ENCODE data around the gene DIS3L2. TPM values are rescaled to one million over a fixed set of nuclear protein-coding genes. Genes with fewer than 3 reads are reported as not detected.

The DIS3L2 gene
- total and polyA plus RNA-seq, 2 of the 4 experiments (the other 2 are of a cell fraction) = 14.7 to 19.2 TPM

DNA sequence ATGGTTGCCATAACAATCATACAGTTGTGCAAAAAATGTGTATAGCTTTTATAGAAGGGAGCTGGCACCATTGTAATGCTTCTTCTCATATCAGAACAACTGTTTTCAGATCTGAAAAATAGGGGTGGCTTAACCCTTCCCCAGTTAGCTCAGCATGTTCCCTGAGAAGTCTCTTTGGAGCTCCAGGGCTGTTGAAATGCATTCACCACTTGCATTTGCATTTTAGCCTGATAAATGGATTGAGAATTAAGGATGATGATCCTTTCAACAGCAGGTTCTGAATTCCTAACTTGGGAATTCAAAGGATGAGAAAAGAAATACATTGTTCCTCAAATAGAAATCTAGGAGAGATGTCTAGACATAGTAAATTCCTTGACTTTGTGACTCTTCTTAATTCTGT is 235.3 kb downstream of the DIS3L2 start:
- H4K8ac ChIP-seq (ENCODE audit: low read depth in 2 of 2, low read length in 2 of 2) = no peak overlapping the region
- no peak overlapping the region for H2AFZ ChIP-seq (replicated peaks; ENCODE audit: low read length, poor library complexity)
- CTCF ChIA-PET = interaction anchor here (1.0 kb wide), 1 partner anchor 12 kb away, joined by 3 read pairs; no protein-coding TSS in a partner anchor
- H3K4me2 ChIP-seq (ENCODE audit: low read depth, low read length) = no peak overlapping the region
- H3K56ac ChIP-seq (ENCODE audit: extremely low read depth, insufficient read depth, low read length) = no peak overlapping the region
- no peaks in the 10 kb centered on the region for H4K20me1 ChIP-seq (ENCODE audit: insufficient read depth, low read length)
- H3K9me1 ChIP-seq (ENCODE audit: insufficient read depth, low read length) = no peaks in the 10 kb centered on the region
- TF ChIP-seq SMC3 (IDR thresholded peaks at IDR 0.05; ENCODE audit: low read depth, low read length) = no peak
- TF ChIP-seq, protein P1, sequence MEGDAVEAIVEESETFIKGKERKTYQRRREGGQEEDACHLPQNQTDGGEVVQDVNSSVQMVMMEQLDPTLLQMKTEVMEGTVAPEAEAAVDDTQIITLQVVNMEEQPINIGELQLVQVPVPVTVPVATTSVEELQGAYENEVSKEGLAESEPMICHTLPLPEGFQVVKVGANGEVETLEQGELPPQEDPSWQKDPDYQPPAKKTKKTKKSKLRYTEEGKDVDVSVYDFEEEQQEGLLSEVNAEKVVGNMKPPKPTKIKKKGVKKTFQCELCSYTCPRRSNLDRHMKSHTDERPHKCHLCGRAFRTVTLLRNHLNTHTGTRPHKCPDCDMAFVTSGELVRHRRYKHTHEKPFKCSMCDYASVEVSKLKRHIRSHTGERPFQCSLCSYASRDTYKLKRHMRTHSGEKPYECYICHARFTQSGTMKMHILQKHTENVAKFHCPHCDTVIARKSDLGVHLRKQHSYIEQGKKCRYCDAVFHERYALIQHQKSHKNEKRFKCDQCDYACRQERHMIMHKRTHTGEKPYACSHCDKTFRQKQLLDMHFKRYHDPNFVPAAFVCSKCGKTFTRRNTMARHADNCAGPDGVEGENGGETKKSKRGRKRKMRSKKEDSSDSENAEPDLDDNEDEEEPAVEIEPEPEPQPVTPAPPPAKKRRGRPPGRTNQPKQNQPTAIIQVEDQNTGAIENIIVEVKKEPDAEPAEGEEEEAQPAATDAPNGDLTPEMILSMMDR (conservative IDR thresholded peaks at IDR 0.05; ENCODE audit: low read depth, low read length) = no peak
- no peak for TF ChIP-seq NFE2L2 (IDR thresholded peaks at IDR 0.05; ENCODE audit: low read depth, low read length)
- no peak for TF ChIP-seq CHD1 (IDR thresholded peaks at IDR 0.05; ENCODE audit: low read depth, low read length)
- TF ChIP-seq, protein P2, sequence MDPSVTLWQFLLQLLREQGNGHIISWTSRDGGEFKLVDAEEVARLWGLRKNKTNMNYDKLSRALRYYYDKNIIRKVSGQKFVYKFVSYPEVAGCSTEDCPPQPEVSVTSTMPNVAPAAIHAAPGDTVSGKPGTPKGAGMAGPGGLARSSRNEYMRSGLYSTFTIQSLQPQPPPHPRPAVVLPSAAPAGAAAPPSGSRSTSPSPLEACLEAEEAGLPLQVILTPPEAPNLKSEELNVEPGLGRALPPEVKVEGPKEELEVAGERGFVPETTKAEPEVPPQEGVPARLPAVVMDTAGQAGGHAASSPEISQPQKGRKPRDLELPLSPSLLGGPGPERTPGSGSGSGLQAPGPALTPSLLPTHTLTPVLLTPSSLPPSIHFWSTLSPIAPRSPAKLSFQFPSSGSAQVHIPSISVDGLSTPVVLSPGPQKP (IDR thresholded peaks at IDR 0.05; ENCODE audit: borderline replicate concordance, low read depth, low read length) = no peak
- TF ChIP-seq POLR2A (IDR thresholded peaks at IDR 0.05; ENCODE audit: low read depth, low read length) = no peak
- TF ChIP-seq MAFK (IDR thresholded peaks at IDR 0.05; ENCODE audit: low read depth, low read length) = no peak
- TF ChIP-seq BHLHE40 (IDR thresholded peaks at IDR 0.05; ENCODE audit: low read depth, low read length) = no peak
- no peak for TF ChIP-seq RAD21 (IDR thresholded peaks at IDR 0.05; ENCODE audit: low read length)
- TF ChIP-seq RFX5 (IDR thresholded peaks at IDR 0.05; ENCODE audit: low read depth, low read length) = no peak
- no peak for TF ChIP-seq FOS (IDR thresholded peaks at IDR 0.05; ENCODE audit: low read depth, low read length)
- TF ChIP-seq, protein P3, sequence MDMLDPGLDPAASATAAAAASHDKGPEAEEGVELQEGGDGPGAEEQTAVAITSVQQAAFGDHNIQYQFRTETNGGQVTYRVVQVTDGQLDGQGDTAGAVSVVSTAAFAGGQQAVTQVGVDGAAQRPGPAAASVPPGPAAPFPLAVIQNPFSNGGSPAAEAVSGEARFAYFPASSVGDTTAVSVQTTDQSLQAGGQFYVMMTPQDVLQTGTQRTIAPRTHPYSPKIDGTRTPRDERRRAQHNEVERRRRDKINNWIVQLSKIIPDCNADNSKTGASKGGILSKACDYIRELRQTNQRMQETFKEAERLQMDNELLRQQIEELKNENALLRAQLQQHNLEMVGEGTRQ (IDR thresholded peaks at IDR 0.05; ENCODE audit: low read depth, low read length) = no peak
- no peak for TF ChIP-seq MXI1 (IDR thresholded peaks at IDR 0.05; ENCODE audit: borderline replicate concordance, low read depth, low read length)
- TF ChIP-seq MAZ (IDR thresholded peaks at IDR 0.05; ENCODE audit: borderline replicate concordance, low read depth, low read length) = no peak
- dilution Hi-C loops (cut with HindIII; ENCODE audit: low sequenced_read_pairs, unreplicated experiment) (no loop called here), in situ Hi-C loops (cut with MboI; ENCODE audit: low sequenced_read_pairs) (no loop called here), intact Hi-C loops (cut with micrococcal nuclease) (no loop called here)
- no peaks in the 10 kb centered on the region for H3K27me3 ChIP-seq (ENCODE audit: control insufficient read depth, insufficient read depth, low read length)
- H4K91ac ChIP-seq (ENCODE audit: insufficient read depth, low read depth, low read length) = no peak overlapping the region
- H2BK15ac ChIP-seq (ENCODE audit: low read depth, low read length) = no peak overlapping the region
- POLR2A ChIA-PET (ENCODE audit: unreplicated experiment) = no interaction called here
- H2AK5ac ChIP-seq (ENCODE audit: low read depth, low read length) = no peak overlapping the region
- no peak overlapping the region for H2BK20ac ChIP-seq (ENCODE audit: low read depth, low read length)
- no peak for ATAC-seq (ENCODE audit: low read depth)
- no peak overlapping the region for H3K4me3 ChIP-seq (ENCODE audit: insufficient read depth, low read depth, low read length)
- no TSS peak for BruUV-seq (replicated peaks)
- no peak overlapping the region for H3K18ac ChIP-seq (ENCODE audit: low read depth, low read length)
- H2AK9ac ChIP-seq (replicated peaks; ENCODE audit: low read depth, low read length, poor library complexity) = no peak overlapping the region
- no peak overlapping the region for H3K4ac ChIP-seq (ENCODE audit: low read depth, low read length)
- peaks cover 2% of the 10 kb centered on the region; the same call in 1 of the 2 replicates for H3K9me3 ChIP-seq (ENCODE audit: control insufficient read depth, insufficient read depth, low read length)
- H3K27ac ChIP-seq (ENCODE audit: insufficient read depth, low read length) = no peak overlapping the region
- H3K23ac ChIP-seq (ENCODE audit: low read depth, low read length) = no peak overlapping the region
- no peak overlapping the region for H3K9ac ChIP-seq (ENCODE audit: low read depth, low read length)
- H3K79me1 ChIP-seq (ENCODE audit: low read depth in 1 of 2, low read length in 2 of 2) = no peaks in the 10 kb centered on the region
- H2BK5ac ChIP-seq (ENCODE audit: low read depth, low read length, poor library complexity, severe bottlenecking) = no peak overlapping the region
- DNase-seq = no peak
- no peak overlapping the region for H4K5ac ChIP-seq (ENCODE audit: low read depth, low read length)
- H3K36me3 ChIP-seq (ENCODE audit: control insufficient read depth, insufficient read depth, low read length) = 0 out of 2 replicates have a peak, but pooled peaks cover 2% of the 10 kb centered on the region
- H3K14ac ChIP-seq (replicated peaks; ENCODE audit: low read depth, low read length) = no peak overlapping the region
- H2BK120ac ChIP-seq (ENCODE audit: low read depth, low read length) = no peak overlapping the region
- no peaks in the 10 kb centered on the region for H3K4me1 ChIP-seq (ENCODE audit: control insufficient read depth, insufficient read depth, low read length)
